ENCODE data around the gene GPAT3.

The GPAT3 gene

DNA sequence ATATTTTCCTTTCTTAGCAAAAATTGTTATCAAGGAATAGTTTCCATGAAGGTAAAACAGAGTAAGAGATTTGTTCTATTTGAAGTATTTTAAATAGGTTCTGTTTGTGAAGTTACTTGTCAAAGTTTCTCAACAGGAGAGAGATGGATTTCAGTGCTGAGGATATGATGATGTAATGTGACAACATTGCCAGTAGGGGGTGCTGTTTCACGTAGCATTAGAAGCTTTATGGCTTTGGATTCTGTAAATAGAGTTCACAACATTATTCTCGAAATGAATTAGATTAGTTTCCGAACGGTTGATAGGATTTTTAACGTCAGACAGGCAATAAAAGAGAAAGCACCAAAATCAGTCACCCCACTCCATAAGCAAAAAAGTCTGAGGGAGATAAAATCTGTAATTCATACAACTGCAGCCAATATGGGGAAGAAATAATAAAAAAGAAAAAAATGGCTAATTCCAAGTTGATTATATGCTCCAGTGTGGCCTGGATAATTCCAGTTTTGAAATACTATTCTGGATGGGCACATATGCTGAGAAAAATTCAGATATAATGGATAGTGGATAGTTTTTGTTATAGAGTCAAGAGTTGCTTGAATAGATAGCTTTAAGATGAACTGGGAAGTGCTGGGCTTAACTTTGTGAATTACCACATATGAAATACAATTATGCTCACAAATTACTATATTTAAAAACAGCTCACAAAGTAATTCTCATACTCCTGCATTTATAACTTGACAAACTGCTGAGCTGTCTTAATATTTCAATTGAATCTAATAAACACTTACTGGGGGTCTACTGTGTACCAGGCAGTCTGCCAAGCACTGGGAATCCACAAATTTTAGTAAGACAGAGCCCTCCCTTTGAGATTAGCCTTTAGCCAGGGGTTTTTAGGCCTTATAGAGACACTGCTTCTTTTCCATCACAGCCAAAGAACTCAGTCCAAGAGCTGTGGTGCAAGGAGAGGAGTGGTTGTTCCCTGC lies 109.1 kb downstream of the GPAT3 start:
- peak; percentile 23 for DNase-seq (ENCODE audit: low read depth)

DNA sequence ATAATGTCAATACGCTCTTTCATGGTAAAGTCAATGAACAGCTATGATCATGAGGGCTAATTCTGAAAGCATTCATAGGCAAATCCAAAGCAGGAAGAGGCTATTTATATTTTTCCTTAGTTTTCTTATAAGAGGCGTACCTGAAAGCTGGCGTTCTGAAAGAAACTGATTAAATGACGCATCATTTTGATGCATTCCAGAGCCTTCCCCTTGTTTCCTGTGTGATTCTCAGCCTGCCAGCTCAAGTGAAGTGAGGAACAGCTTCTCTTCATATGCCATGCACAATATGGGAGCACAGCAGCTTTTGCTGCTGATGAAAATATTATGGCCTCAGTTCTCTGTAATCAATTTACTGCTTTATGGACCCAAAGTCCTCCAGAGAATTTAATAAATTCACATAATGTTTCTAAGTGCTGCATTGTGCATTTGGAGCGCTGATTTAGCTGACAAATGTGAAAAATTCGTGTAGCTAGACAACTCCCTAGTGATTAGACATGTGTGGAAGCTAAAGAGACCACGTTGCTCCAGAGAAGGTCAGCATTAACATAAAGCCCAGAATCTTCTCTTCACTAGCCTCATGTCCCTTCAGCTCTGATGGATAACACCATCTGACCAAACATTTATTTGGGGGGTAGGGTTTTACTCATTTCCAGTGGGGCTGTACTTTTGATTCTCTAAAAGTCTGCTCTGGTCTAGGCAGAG lies 110.8 kb downstream of the GPAT3 start:
- no peak for DNase-seq (ENCODE audit: low read depth)

DNA sequence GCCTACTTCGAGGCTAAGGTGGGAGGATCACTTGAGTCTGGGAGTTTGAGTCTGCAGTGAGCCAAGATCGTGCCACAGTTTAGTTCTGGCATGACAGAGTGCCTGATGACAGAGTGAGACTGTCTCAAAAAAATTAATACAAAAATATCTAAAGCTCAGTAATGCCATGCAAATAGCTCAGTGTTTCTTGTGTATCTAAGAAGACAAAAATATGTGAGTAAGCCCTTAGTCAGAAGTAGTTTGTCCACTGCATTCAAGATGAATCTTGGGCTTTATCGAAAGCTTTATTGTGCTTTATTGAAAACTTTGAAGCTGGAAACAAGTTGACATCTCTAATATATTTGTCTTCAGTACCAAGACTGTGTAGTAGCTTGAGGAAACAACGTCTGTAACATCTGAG lies 115.9 kb downstream of the GPAT3 start:
- DNase-seq (ENCODE audit: low read depth) = peak; percentile 39

All from GM04503 (cell line).